RWPE1 (cell line): Measurements from ENCODE around the gene MMGT1.
"Not testable (repeated sequence)": the region's sequence is repeated elsewhere in the genome, so short reads cannot be mapped to it uniquely, and the experiment has no call there.

Experiments
- CTCF ChIA-PET: fragments of 350-600 bp; sonication (Branson Sonifier 250); formaldehyde crosslinking; extraction: SDS; loops from one replicate; lab custom pipeline; 2021; lab: Yijun Ruan, JAX
- POLR2A ChIA-PET: fragments of 400-600 bp; formaldehyde crosslinking; extraction: SDS; loops from one replicate; lab custom pipeline; 2020; ENCODE audit warnings: antibody characterized with exemption; ENCODE audit not compliant: low non-redundant PET; lab: Yijun Ruan, JAX
- DNase-seq: peaks from one replicate; pipeline ENCODE4 v3.0.0; 2012; ENCODE audit warnings: low spot score
- H3K27ac ChIP-seq: fragments of 450-650 bp; 2 replicates; pipeline ENCODE4 v1.5.1; 2017
- CTCF ChIP-seq: fragments of 450-650 bp; conservative IDR thresholded peaks from 2 replicates; pipeline ENCODE4 v1.5.1; 2017; ENCODE audit warnings: low read depth, mild to moderate bottlenecking

MMGT1 gene

DNA sequence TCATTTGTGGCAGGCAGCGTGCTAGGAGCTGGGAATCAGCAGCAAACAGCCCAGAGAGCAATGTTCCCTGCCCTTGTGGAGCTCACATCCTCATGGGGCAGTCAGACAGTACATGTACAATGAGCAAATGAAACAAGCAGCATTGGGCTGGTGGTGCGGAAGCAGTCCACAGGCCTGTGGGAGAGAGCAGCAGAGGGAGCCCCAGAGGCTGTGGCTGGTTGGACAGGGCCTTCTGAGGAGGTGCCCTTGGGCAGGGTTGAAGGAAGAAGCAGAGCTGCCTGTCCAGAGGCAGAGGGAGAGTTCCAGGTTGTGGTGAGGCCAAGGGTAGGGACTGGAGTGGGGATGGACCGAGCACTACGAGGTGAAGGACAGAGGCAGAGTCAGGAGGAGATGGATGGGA is 22.5 kb downstream of the MMGT1 start:
- H3K27ac ChIP-seq: no peak overlapping the region
- POLR2A ChIA-PET: no interaction called here
- TF ChIP-seq CTCF: no peak
- DNase-seq: no peak
- CTCF ChIA-PET: no interaction called here

- ChIA-PET POLR2A (no interaction called here), CTCF (no interaction called here)
- TF ChIP-seq CTCF: no peak
- no peak for DNase-seq
- H3K27ac ChIP-seq: no peak overlapping the region
Measured at GRCh38 chrX:135944486-135944885, 29.3 kb downstream of the MMGT1 start.

DNA sequence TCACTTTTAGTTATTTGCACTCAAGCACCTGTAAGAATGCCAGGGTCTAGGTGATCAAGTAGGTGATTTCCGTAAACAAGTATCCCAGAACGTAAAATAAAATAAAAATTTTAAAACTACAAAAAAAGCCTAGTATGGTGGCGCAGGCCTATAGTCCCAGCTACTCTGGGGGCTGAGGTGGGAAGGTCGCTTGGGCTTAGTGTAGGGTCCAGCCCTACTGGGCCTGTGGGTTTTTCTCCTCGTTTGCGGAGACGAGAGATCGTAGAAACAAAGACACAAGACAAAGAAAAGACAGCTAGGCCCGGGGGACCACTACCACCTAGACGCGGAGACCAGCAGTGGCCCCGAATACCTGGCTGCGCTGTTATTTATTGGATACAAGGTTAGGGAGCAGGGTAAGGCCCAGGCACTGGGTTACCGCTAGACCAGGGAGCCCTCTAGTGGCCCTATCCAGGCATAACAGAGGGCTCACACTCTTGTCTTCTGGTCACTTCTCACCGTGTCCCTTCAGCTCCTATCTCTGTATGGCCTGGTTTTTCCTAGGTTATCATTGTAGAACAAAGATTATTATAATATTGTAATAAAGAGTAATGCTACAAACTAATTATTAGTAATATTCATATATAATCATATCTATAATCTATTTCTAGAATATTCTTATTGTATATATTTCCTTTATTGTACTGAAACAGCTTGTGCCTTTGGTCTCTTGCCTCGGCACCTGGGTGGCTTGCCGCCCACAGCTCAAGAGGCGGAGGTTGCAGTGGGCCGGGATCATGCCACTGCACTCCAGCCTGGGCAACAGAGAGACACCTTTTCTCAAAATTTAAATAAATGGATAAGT is 41.9 kb downstream of the MMGT1 start:
- TF ChIP-seq CTCF: peak; percentile 62
- CTCF ChIA-PET: interaction anchor here (0.5 to 0.8 kb wide), 5 partner anchors 9 to 1909 kb away, joined by 3 to 8 read pairs (median 3); no protein-coding TSS in a partner anchor
- no peak overlapping the region for H3K27ac ChIP-seq
- POLR2A ChIA-PET: no interaction called here
- peak; percentile 13 for DNase-seq

GRCh38 chrX:135927897-135928296 is 45.9 kb downstream of the MMGT1 start:
- DNase-seq: no peak
- CTCF ChIA-PET: no interaction called here
- no peak overlapping the region for H3K27ac ChIP-seq
- POLR2A ChIA-PET: no interaction called here
- TF ChIP-seq CTCF: no peak

GRCh38 chrX:135923353-135923752 is 50.4 kb downstream of the MMGT1 start:
- ChIA-PET POLR2A (no interaction called here), CTCF (interaction anchor here (0.6 to 0.9 kb wide), 3 partner anchors 9 to 77 kb away, joined by 3 to 6 read pairs (median 5); no protein-coding TSS in a partner anchor)
- no peak for TF ChIP-seq CTCF
- H3K27ac ChIP-seq: no peak overlapping the region
- DNase-seq: peak; percentile 1

GRCh38 chrX:135920516-135920915 is 53.3 kb downstream of the MMGT1 start:
- CTCF ChIA-PET, H3K27ac ChIP-seq, DNase-seq, POLR2A ChIA-PET: not testable (repeated sequence)

DNA sequence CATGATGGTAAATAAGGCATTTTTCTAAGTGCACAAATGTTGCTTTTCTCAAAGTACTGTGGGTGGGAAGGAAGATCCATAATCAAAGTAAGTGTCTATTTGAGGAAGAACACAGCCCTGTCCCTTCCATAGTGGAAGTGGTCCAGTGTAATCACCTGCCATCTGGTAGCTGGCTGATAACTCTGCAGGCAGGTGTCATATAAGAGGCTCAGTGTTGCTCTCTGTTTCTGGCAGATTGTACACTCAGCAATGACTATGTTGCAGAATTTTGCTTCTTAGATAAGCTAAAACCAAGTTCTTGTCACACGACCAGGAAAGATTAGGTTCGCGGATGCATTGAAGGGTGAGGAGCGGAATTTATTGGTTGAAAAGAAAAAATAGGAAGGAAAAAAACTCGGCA is 59.4 kb downstream of the MMGT1 start:
- POLR2A ChIA-PET: no interaction called here
- CTCF ChIA-PET: interaction anchor here (0.6 kb wide), 1 partner anchor 17 kb away, joined by 3 read pairs; no protein-coding TSS in a partner anchor
- no peak overlapping the region for H3K27ac ChIP-seq

More for the DNA sequence above, 59.4 kb downstream of the MMGT1 start:
- no peak for DNase-seq
- TF ChIP-seq CTCF: no peak
